SK-N-SH (cell line): ENCODE measurements around the gene CLN6. TPM values are rescaled to one million over a fixed set of nuclear protein-coding genes. Genes with fewer than 3 reads are reported as not detected.

Source experiments
- CTCF ChIA-PET: fragments of 300-600, 350-600 bp; formaldehyde crosslinking; extraction: SDS; loops from one replicate; lab custom pipeline; 2021; lab: Yijun Ruan, JAX
- POLR2A ChIA-PET: fragments of 350-600 bp; sonication (Branson Sonifier 250); formaldehyde crosslinking; extraction: SDS; loops from one replicate; lab custom pipeline; 2020; ENCODE audit warnings: antibody characterized with exemption, inconsistent platforms; lab: Yijun Ruan, JAX
- DNase-seq: peaks from one replicate; pipeline ENCODE4 v3.0.0; 2012
- H2AFZ ChIP-seq: fragments of 200-600 bp; sonication (generic); 2 replicates; pipeline ENCODE4 v1.8.1; 2016; ENCODE audit warnings: antibody characterized with exemption, mild to moderate bottlenecking, low read depth
- H3F3A ChIP-seq: fragments of 200-600 bp; sonication (generic); replicated peaks from 2 replicates; pipeline ENCODE3; 2016; ENCODE audit warnings: antibody characterized with exemption, mild to moderate bottlenecking; ENCODE audit not compliant: insufficient read depth
- H3K27ac ChIP-seq, 2 experiments: fragments of 200-500 bp in 1 of 2; fragments of 200-600 bp in 1 of 2; sonication (Bioruptor generic) in 1 of 2; sonication (generic), shearing (Covaris generic) in 1 of 2; 2 replicates each; pipeline versions ENCODE4 v1.5.1 to v1.6.1; 2014 to 2016; ENCODE audit warnings: low read depth in 2 of 2, inconsistent platforms in 1 of 2, low read length in 1 of 2, mild to moderate bottlenecking in 1 of 2, mixed read lengths in 1 of 2
- H3K27me3 ChIP-seq: fragments of 200-600 bp; sonication (generic), shearing (Covaris generic); 2 replicates; pipeline ENCODE4 v1.6.1; 2016; ENCODE audit warnings: mixed run types; ENCODE audit not compliant: insufficient read depth
- H3K36me3 ChIP-seq, 2 experiments: fragments of 200-500 bp in 1 of 2; fragments of 200-600 bp in 1 of 2; sonication (Bioruptor generic) in 1 of 2; sonication (generic) in 1 of 2; replicated peaks in 1 of 2; 2 replicates each; pipeline versions ENCODE3 to v1.5.1; 2014 to 2016; ENCODE audit warnings: low read length in 1 of 2, mild to moderate bottlenecking in 1 of 2; ENCODE audit not compliant: insufficient read depth in 2 of 2, control insufficient read depth in 1 of 2
- H3K4me1 ChIP-seq, 2 experiments: fragments of 200-500 bp in 1 of 2; fragments of 200-600 bp in 1 of 2; sonication (Bioruptor generic) in 1 of 2; sonication (generic), shearing (Covaris generic) in 1 of 2; 2 replicates each; pipeline versions ENCODE4 v1.5.1 to v1.6.1; 2014 to 2016; ENCODE audit warnings: low read depth in 1 of 2, low read length in 1 of 2, mixed run types in 1 of 2; ENCODE audit not compliant: insufficient read depth in 2 of 2, control insufficient read depth in 1 of 2
- H3K4me2 ChIP-seq: fragments of 200-600 bp; sonication (generic), shearing (Covaris generic); 2 replicates; pipeline ENCODE4 v1.6.1; 2017; ENCODE audit warnings: mixed run types
- H3K4me3 ChIP-seq, 2 experiments: fragments of 200-500 bp in 1 of 2; fragments of 200-600 bp in 1 of 2; sonication (Bioruptor generic) in 1 of 2; sonication (generic), shearing (Covaris generic) in 1 of 2; 2 replicates each; pipeline versions ENCODE4 v1.5.1 to v1.8.1; 2014 to 2016; ENCODE audit warnings: low read depth in 2 of 2, inconsistent platforms in 1 of 2, low read length in 1 of 2, mild to moderate bottlenecking in 1 of 2, mixed read lengths in 1 of 2, moderate library complexity in 1 of 2
- H3K79me2 ChIP-seq: fragments of 200-600 bp; sonication (generic); 2 replicates; pipeline ENCODE4 v1.8.1; 2017; ENCODE audit warnings: mild to moderate bottlenecking; ENCODE audit not compliant: insufficient read depth
- H3K9ac ChIP-seq: fragments of 200-600 bp; sonication (generic); 2 replicates; pipeline ENCODE4 v1.6.1; 2017; ENCODE audit warnings: mixed run types
- H3K9me2 ChIP-seq: fragments of 200-600 bp; sonication (generic); 2 replicates; pipeline ENCODE4 v1.6.1; 2017; ENCODE audit warnings: mixed run types
- H3K9me3 ChIP-seq: fragments of 200-600 bp; sonication (generic); 2 replicates; pipeline ENCODE4 v1.6.1; 2017; ENCODE audit warnings: mixed run types, mild to moderate bottlenecking, moderate library complexity
- H4K20me1 ChIP-seq: fragments of 200-600 bp; sonication (generic); 2 replicates; pipeline ENCODE4 v1.6.1; 2017; ENCODE audit warnings: mild to moderate bottlenecking, mixed run types; ENCODE audit not compliant: insufficient read depth
- FOXJ3 ChIP-seq: sonication (generic); formaldehyde crosslinking; IDR thresholded peaks from 2 replicates; pipeline ENCODE4 v1.5.1; 2020; ENCODE audit warnings: mild to moderate bottlenecking, missing genetic modification reagents
- GABPA ChIP-seq: IDR thresholded peaks from 2 replicates; pipeline ENCODE4 v1.4.0; 2012; ENCODE audit warnings: low read depth, mild to moderate bottlenecking
- JUND ChIP-seq: IDR thresholded peaks from 2 replicates; pipeline ENCODE4 v1.4.0; 2012
- NFIC ChIP-seq: IDR thresholded peaks from 2 replicates; pipeline ENCODE4 v1.4.0; 2012; ENCODE audit warnings: borderline replicate concordance
- POLR2AphosphoS5 ChIP-seq: IDR thresholded peaks from 2 replicates; pipeline ENCODE4 v1.6.1; 2012; ENCODE audit warnings: low read depth, low read length
- RCOR1 ChIP-seq: fragments of 150-350 bp; IDR thresholded peaks from 2 replicates; pipeline ENCODE4 v1.6.1; 2017; ENCODE audit warnings: antibody characterized with exemption, low read length
- REST ChIP-seq: IDR thresholded peaks from 2 replicates; pipeline ENCODE4 v1.6.1; 2012; ENCODE audit warnings: mild to moderate bottlenecking, low read depth, low read length, moderate library complexity
- RXRA ChIP-seq: IDR thresholded peaks from 2 replicates; pipeline ENCODE4 v1.4.0; 2012; ENCODE audit warnings: low read depth, mild to moderate bottlenecking, borderline replicate concordance
- SMC3 ChIP-seq: IDR thresholded peaks from 2 replicates; pipeline ENCODE4 v1.6.1; 2012; ENCODE audit warnings: low read depth, low read length, improper control_type of control experiment
- TCF12 ChIP-seq: IDR thresholded peaks from 2 replicates; pipeline ENCODE4 v1.4.0; 2012
- TEAD4 ChIP-seq: IDR thresholded peaks from 2 replicates; pipeline ENCODE4 v1.4.0; 2012; ENCODE audit warnings: mild to moderate bottlenecking, borderline replicate concordance; ENCODE audit not compliant: insufficient read depth
- USF1 ChIP-seq: IDR thresholded peaks from 2 replicates; pipeline ENCODE4 v1.4.0; 2012; ENCODE audit warnings: low read depth, borderline replicate concordance
- WGBS: methylation state at CpG from one replicate; pipeline ENCODE4 v1.1.6; 2017; ENCODE audit warnings: low lambda C conversion rate; 5-methylcytosine and 5-hydroxymethylcytosine counted together
- polyA plus RNA-seq, 3 experiments: library from polyadenylated mRNA; depleted of rRNA; stranded (reverse); fragments of >200 nt; gene quantifications; 2 replicates each; pipeline ENCODE4 v1.2.3, GENCODE V29; 2012
- TF ChIP-seq, protein P1 (sequence below): fragments of 150-350 bp; IDR thresholded peaks from 2 replicates; pipeline ENCODE4 v1.6.1; 2016; ENCODE audit warnings: mild to moderate bottlenecking, low read depth, low read length

Gene CLN6
- polyA plus RNA-seq, 1 of the 3 experiments (the other 2 are of a cell fraction), result 27.5 TPM

DNA sequence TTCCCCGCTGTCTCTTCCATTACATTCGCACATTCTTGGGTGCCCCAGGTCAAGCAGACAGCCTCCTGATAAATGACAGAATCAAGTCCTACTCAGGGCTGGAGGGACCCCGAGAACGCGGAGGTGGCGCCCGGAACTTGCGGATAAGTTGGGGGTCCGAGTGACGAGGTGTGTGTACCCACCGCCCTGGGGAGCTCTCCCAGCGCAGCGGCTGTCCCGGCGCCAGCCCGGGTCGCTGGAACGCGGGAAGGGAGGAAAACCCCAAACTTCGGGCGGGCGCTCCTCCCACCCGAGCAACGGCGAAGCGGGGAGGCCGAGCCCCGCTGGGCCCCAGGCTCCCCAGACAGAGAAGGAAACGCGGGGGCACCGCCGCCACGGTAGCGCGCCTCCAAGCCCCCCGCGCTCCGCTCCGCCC, 550 bp downstream of the CLN6 start:
- H3F3A ChIP-seq, result peaks cover 4% of the 10 kb centered on the region
- no peaks in the 10 kb centered on the region for H3K36me3 ChIP-seq
- CTCF ChIA-PET, result interaction anchor here (0.6 to 4.0 kb wide), 5 partner anchors 18 to 365 kb away, joined by 3 to 21 read pairs (median 6); no protein-coding TSS in a partner anchor
- no peak for TF ChIP-seq RXRA
- TF ChIP-seq, all 33 proteins: peak for 0
- Histone ChIP-seq H3K27me3 (no peaks in the 10 kb centered on the region), H3K9me3 (no peaks in the 10 kb centered on the region), H4K20me1 (peaks cover 12% of the 10 kb centered on the region; the same call in 1 of the 2 replicates), H2AFZ (peak overlapping the region; percentile 83; the same call in 1 of the 2 replicates), H3K27ac (peak overlapping the region; percentile 52 to 85), H3K4me2 (peak overlapping the region; percentile 89), H3K4me1 (peaks cover 10 to 37% of the 10 kb centered on the region in 2 experiments; a peak in 2 of 4 replicates), H3K9me2 (no peaks in the 10 kb centered on the region), H3K4me3 (peak overlapping the region; percentile 74 to 96), H3K79me2 (peaks cover 52% of the 10 kb centered on the region), H3K9ac (peak overlapping the region; percentile 91)
- WGBS, result 0% methylated on average over 10 of the region's 39 CpGs
- no peak for DNase-seq
- POLR2A ChIA-PET, result interaction anchor here (0.6 to 1.7 kb wide), 4 partner anchors 24 to 388 kb away, joined by 3 read pairs; partner anchors contain the start of gene FEM1B

GRCh38 chr15:68228143-68228970, 1.2 kb downstream of the CLN6 start:
- H3K9ac ChIP-seq, result peak overlapping the region; percentile 91
- H2AFZ ChIP-seq, result peak overlapping the region; percentile 83; the same call in 1 of the 2 replicates
- peak overlapping the region in 1 of 2 experiments; percentile 52; a peak in 1 of 4 replicates for H3K27ac ChIP-seq
- H3F3A ChIP-seq, result peaks cover 4% of the 10 kb centered on the region
- H3K9me3 ChIP-seq, result no peaks in the 10 kb centered on the region
- H3K4me1 ChIP-seq, result peaks cover 10 to 31% of the 10 kb centered on the region in 2 experiments; a peak in 2 of 4 replicates
- peak overlapping the region; percentile 89 for H3K4me2 ChIP-seq
- H3K36me3 ChIP-seq, result no peaks in the 10 kb centered on the region
- TF ChIP-seq NFIC (no peak), POLR2AphosphoS5 (no peak)
- H3K27me3 ChIP-seq, result no peaks in the 10 kb centered on the region
- H3K9me2 ChIP-seq, result no peaks in the 10 kb centered on the region
- peak overlapping the region; percentile 74 to 96 for H3K4me3 ChIP-seq
- WGBS, result 44% methylated on average over 23 of the region's 25 CpGs
- peak; percentile 43 for DNase-seq
- H4K20me1 ChIP-seq, result peaks cover 12% of the 10 kb centered on the region; the same call in 1 of the 2 replicates
- peaks cover 58% of the 10 kb centered on the region for H3K79me2 ChIP-seq
- POLR2A ChIA-PET, result interaction anchor here (0.6 to 1.7 kb wide), 3 partner anchors 25 to 49 kb away, joined by 3 read pairs; partner anchors contain the start of gene FEM1B
- CTCF ChIA-PET, result interaction anchor here (0.6 to 4.0 kb wide), 6 partner anchors 10 to 78 kb away, joined by 3 to 21 read pairs (median 10); no protein-coding TSS in a partner anchor

DNA sequence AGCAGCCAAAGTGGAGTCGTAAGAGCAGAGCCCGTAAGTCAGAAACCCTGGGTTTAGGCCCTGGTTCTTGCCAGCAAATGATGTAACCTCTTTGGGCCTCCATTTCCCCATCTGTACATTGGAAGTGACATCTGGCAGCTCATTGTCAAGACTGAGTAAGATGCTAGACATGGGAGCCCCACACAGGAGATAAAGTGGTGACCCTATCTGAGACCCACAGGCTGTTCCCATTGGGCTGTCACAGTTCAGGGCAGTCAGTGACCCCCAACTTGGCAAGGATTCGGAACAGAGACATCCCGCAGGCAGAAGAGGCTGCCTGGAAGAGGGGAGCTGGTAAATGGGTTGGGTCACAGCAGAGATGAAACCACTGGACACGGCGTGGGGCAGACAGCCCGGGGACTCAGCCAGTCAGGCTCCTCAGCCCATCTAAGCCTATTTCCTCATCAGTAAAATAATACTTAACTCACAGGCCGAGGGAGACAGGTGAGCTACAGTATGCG, 1.8 kb downstream of the CLN6 start:
- 95% methylated on average over 9 of the region's 9 CpGs for WGBS
- POLR2A ChIA-PET, result interaction anchor here (1.7 kb wide), 1 partner anchor 25 kb away, joined by 3 read pairs; no protein-coding TSS in a partner anchor
- Histone ChIP-seq H3F3A (peaks cover 4% of the 10 kb centered on the region), H3K4me2 (peak overlapping the region; percentile 89), H4K20me1 (peaks cover 12% of the 10 kb centered on the region; the same call in 1 of the 2 replicates), H3K79me2 (peaks cover 65% of the 10 kb centered on the region), H3K4me3 (no peak overlapping the region; a peak in 1 of 4 replicates), H3K9me2 (no peaks in the 10 kb centered on the region), H3K9ac (no peak overlapping the region), H3K27ac (no peak overlapping the region), H3K36me3 (no peaks in the 10 kb centered on the region), H3K9me3 (no peaks in the 10 kb centered on the region), H3K4me1 (peaks cover 10 to 31% of the 10 kb centered on the region in 2 experiments; a peak in 2 of 4 replicates), H2AFZ (no peak overlapping the region), H3K27me3 (no peaks in the 10 kb centered on the region)
- CTCF ChIA-PET, result interaction anchor here (1.5 to 4.0 kb wide), 3 partner anchors 9 to 79 kb away, joined by 4 to 21 read pairs (median 15); no protein-coding TSS in a partner anchor
- peak; percentile 19 for DNase-seq
- TF ChIP-seq RXRA, result no peak
- TF ChIP-seq FOXJ3, result no peak
- TF ChIP-seq, protein P1, sequence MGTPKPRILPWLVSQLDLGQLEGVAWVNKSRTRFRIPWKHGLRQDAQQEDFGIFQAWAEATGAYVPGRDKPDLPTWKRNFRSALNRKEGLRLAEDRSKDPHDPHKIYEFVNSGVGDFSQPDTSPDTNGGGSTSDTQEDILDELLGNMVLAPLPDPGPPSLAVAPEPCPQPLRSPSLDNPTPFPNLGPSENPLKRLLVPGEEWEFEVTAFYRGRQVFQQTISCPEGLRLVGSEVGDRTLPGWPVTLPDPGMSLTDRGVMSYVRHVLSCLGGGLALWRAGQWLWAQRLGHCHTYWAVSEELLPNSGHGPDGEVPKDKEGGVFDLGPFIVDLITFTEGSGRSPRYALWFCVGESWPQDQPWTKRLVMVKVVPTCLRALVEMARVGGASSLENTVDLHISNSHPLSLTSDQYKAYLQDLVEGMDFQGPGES, result no peak
- no peak for TF ChIP-seq REST
- TF ChIP-seq JUND, result no peak
- no peak for TF ChIP-seq USF1
- TF ChIP-seq TEAD4, result no peak
- TF ChIP-seq POLR2AphosphoS5, result no peak
- TF ChIP-seq RCOR1, result no peak
- TF ChIP-seq SMC3, result no peak
- no peak for TF ChIP-seq GABPA
- no peak for TF ChIP-seq TCF12
